DOHH2 (cell line): ENCODE results near the gene NEU1.
"Not testable (repeated sequence)": the region's sequence is repeated elsewhere in the genome, so short reads cannot be mapped to it uniquely, and the experiment has no call there.

Experiments used
- H3F3A ChIP-seq: fragments of 200-600 bp; sonication (generic), shearing (Covaris generic); 2 replicates; pipeline ENCODE4 v1.6.0; 2016; ENCODE audit warnings: antibody characterized with exemption, mild to moderate bottlenecking; ENCODE audit not compliant: control insufficient read depth, insufficient read depth
- H3K27ac ChIP-seq: fragments of 200-600 bp; sonication (generic); 2 replicates; pipeline ENCODE4 v1.5.1; 2014; ENCODE audit warnings: low read depth, mild to moderate bottlenecking, low read length, moderate library complexity
- H3K27me3 ChIP-seq: fragments of 200-600 bp; sonication (generic); 2 replicates; pipeline ENCODE4 v1.6.1; 2014; ENCODE audit warnings: mild to moderate bottlenecking, low read length, mixed read lengths; ENCODE audit not compliant: control insufficient read depth
- H3K36me3 ChIP-seq: fragments of 200-600 bp; sonication (generic); 2 replicates; pipeline ENCODE4 v1.6.1; 2014; ENCODE audit warnings: mild to moderate bottlenecking, low read length, moderate library complexity, mixed read lengths; ENCODE audit not compliant: control insufficient read depth
- H3K4me1 ChIP-seq: fragments of 200-600 bp; sonication (generic); 2 replicates; pipeline ENCODE4 v1.6.1; 2014; ENCODE audit warnings: mild to moderate bottlenecking, low read length, mixed read lengths; ENCODE audit not compliant: control insufficient read depth
- H3K4me2 ChIP-seq: fragments of 200-600 bp; sonication (generic); 2 replicates; pipeline ENCODE4 v1.6.0; 2014; ENCODE audit warnings: mild to moderate bottlenecking, low read length, moderate library complexity
- H3K4me3 ChIP-seq: fragments of 200-600 bp; sonication (generic); 2 replicates; pipeline ENCODE4 v1.5.1; 2014; ENCODE audit warnings: mild to moderate bottlenecking, low read length, mixed read lengths
- H3K79me2 ChIP-seq: fragments of 200-600 bp; sonication (generic); 2 replicates; pipeline ENCODE4 v1.6.1; 2014; ENCODE audit warnings: mild to moderate bottlenecking, low read length, mixed read lengths; ENCODE audit not compliant: control insufficient read depth
- H3K9me2 ChIP-seq: fragments of 200-600 bp; sonication (generic); replicated peaks from 2 replicates; pipeline ENCODE4 v1.6.1; 2014; ENCODE audit warnings: mild to moderate bottlenecking, low read length, mixed read lengths; ENCODE audit not compliant: control insufficient read depth
- H3K9me3 ChIP-seq: fragments of 200-600 bp; sonication (generic); 2 replicates; pipeline ENCODE4 v1.6.1; 2014; ENCODE audit warnings: antibody characterized with exemption, low read length, mixed read lengths; ENCODE audit not compliant: control insufficient read depth, insufficient read depth
- H4K20me1 ChIP-seq: fragments of 200-600 bp; sonication (generic); 2 replicates; pipeline ENCODE4 v1.6.0; 2014; ENCODE audit warnings: low read depth, mild to moderate bottlenecking, antibody characterized with exemption, low read length, moderate library complexity; ENCODE audit not compliant: control insufficient read depth, insufficient read depth
- CTCF ChIP-seq: fragments of 200-600 bp; sonication (generic); IDR thresholded peaks from one replicate; pipeline ENCODE4 v1.5.1; 2014; ENCODE audit warnings: antibody characterized with exemption, mild to moderate bottlenecking, low read depth, low read length; ENCODE audit not compliant: poor library complexity, severe bottlenecking
- EZH2phosphoT487 ChIP-seq: fragments of 200-600 bp; sonication (generic); IDR thresholded peaks from 2 replicates; pipeline ENCODE4 v1.6.1; 2017; ENCODE audit warnings: borderline replicate concordance, mild to moderate bottlenecking, antibody characterized with exemption, low read length, moderate library complexity, mixed read lengths

The NEU1 gene

GRCh38 chr6:31908791-31909190, 46.2 kb upstream of the NEU1 start:
- Histone ChIP-seq H3K9me2 (no peaks in the 10 kb centered on the region), H3K36me3 (no peaks in the 10 kb centered on the region), H4K20me1 (no peaks in the 10 kb centered on the region), H3K4me1 (peaks cover 4% of the 10 kb centered on the region), H3K4me2 (no peak overlapping the region), H3K4me3 (no peak overlapping the region), H3K9me3 (no peaks in the 10 kb centered on the region), H3K79me2 (no peaks in the 10 kb centered on the region), H3K27ac (no peak overlapping the region), H3K27me3 (peaks cover 23% of the 10 kb centered on the region), H3F3A (peaks cover under 1% of the 10 kb centered on the region)
- TF ChIP-seq CTCF, result no peak
- TF ChIP-seq EZH2phosphoT487, result no peak

- H3K27ac ChIP-seq, H3K4me2 ChIP-seq, H3K9me3 ChIP-seq, H3K9me2 ChIP-seq, H3K79me2 ChIP-seq, H3F3A ChIP-seq, H3K36me3 ChIP-seq, H4K20me1 ChIP-seq, H3K4me3 ChIP-seq, H3K4me1 ChIP-seq: not testable (repeated sequence)
- peaks cover 24% of the 10 kb centered on the region for H3K27me3 ChIP-seq
Measured at GRCh38 chr6:31908255-31908654, 45.6 kb upstream of the NEU1 start.

- no peaks in the 10 kb centered on the region for H4K20me1 ChIP-seq
- no peak overlapping the region for H3K4me3 ChIP-seq
- H3K4me1 ChIP-seq, result peaks cover 12% of the 10 kb centered on the region
- no peaks in the 10 kb centered on the region for H3K9me2 ChIP-seq
- H3F3A ChIP-seq, result peaks cover 12% of the 10 kb centered on the region
- no peaks in the 10 kb centered on the region for H3K79me2 ChIP-seq
- no peak overlapping the region for H3K27ac ChIP-seq
- H3K9me3 ChIP-seq, result no peaks in the 10 kb centered on the region
- H3K4me2 ChIP-seq, result no peak overlapping the region
- H3K27me3 ChIP-seq, result peaks cover 27% of the 10 kb centered on the region
- no peak for TF ChIP-seq CTCF
- no peak for TF ChIP-seq EZH2phosphoT487
- H3K36me3 ChIP-seq, result no peaks in the 10 kb centered on the region
Measured at GRCh38 chr6:31907158-31907813, 44.7 kb upstream of the NEU1 start.

- not testable (repeated sequence) for H4K20me1 ChIP-seq, H3K9me2 ChIP-seq, H3K36me3 ChIP-seq, H3K9me3 ChIP-seq, H3K27ac ChIP-seq, H3K4me3 ChIP-seq, H3K79me2 ChIP-seq, H3K4me2 ChIP-seq
- Histone ChIP-seq H3K27me3 (peaks cover 27% of the 10 kb centered on the region), H3F3A (peaks cover 12% of the 10 kb centered on the region), H3K4me1 (peaks cover 13% of the 10 kb centered on the region)
Measured at GRCh38 chr6:31906727-31907126, 44.1 kb upstream of the NEU1 start.
